MCF 10A (cell line): Measurements from ENCODE around the gene C10orf143. TPM values are rescaled to one million over a fixed set of nuclear protein-coding genes. Genes with fewer than 3 reads are reported as not detected.

Source experiments
- BruUV-seq: library from RNA; stranded (reverse); fragments of 400-500 nt; replicated peaks from 2 replicates; lab custom pipeline; 2021; lab: Mats Ljungman, UMichigan
- CTCF ChIA-PET: fragments of 300-600 bp; sonication (Branson Sonifier 250); formaldehyde crosslinking; extraction: SDS; loops from one replicate; lab custom pipeline; 2021; ENCODE audit warnings: antibody characterized with exemption, inconsistent platforms; lab: Yijun Ruan, JAX
- POLR2A ChIA-PET: fragments of 300-600, 350-650 bp; sonication (Branson Sonifier 250); formaldehyde crosslinking; extraction: SDS; loops from one replicate; lab custom pipeline; 2020; ENCODE audit warnings: antibody characterized with exemption, inconsistent platforms; lab: Yijun Ruan, JAX
- DNase-seq: peaks from one replicate; pipeline ENCODE4 v3.0.0-alpha.2; 2018; ENCODE audit not compliant: unreplicated experiment
- H3K27ac Mint-ChIP-seq: one replicate; pipeline ENCODE4 v1.8.0; 2022; ENCODE audit warnings: mild to moderate bottlenecking, low read depth, mixed read lengths; ENCODE audit not compliant: unreplicated experiment
- H3K27me3 Mint-ChIP-seq: one replicate; pipeline ENCODE4 v1.8.0; 2022; ENCODE audit warnings: mixed read lengths; ENCODE audit not compliant: insufficient read depth, unreplicated experiment
- H3K36me3 Mint-ChIP-seq: one replicate; pipeline ENCODE4 v1.8.0; 2022; ENCODE audit warnings: mild to moderate bottlenecking, moderate library complexity, mixed read lengths; ENCODE audit not compliant: insufficient read depth, unreplicated experiment
- H3K4me1 Mint-ChIP-seq: one replicate; pipeline ENCODE4 v1.8.0; 2022; ENCODE audit warnings: mixed read lengths; ENCODE audit not compliant: insufficient read depth, unreplicated experiment
- H3K4me3 Mint-ChIP-seq: one replicate; pipeline ENCODE4 v1.8.0; 2022; ENCODE audit warnings: mild to moderate bottlenecking, moderate library complexity, mixed read lengths; ENCODE audit not compliant: unreplicated experiment
- H3K9me3 Mint-ChIP-seq: one replicate; pipeline ENCODE4 v1.8.0; 2022; ENCODE audit warnings: mixed read lengths; ENCODE audit not compliant: unreplicated experiment
- CTCF ChIP-seq: fragments of 200-600 bp; IDR thresholded peaks from one replicate; pipeline ENCODE4 v1.8.0; 2022; ENCODE audit warnings: antibody characterized with exemption, mild to moderate bottlenecking; ENCODE audit not compliant: unreplicated experiment
- intact Hi-C: fragments of 100-400 bp; cut with micrococcal nuclease; formaldehyde crosslinking; loops from 2 replicates; pipeline ENCODE4 v1.14.1; 2022
- total RNA-seq: library from RNA; stranded (reverse); gene quantifications from 2 replicates; pipeline ENCODE4 v1.2.3, GENCODE V29; 2022

C10orf143 gene
- total RNA-seq, 1 experiment from 2014 or later: 4.9 TPM

- ChIA-PET CTCF (no interaction called here), POLR2A (interaction anchor here (0.9 kb wide), 1 partner anchor 87 kb away, joined by 3 read pairs; the partner anchor contains the start of gene C10orf143)
- TF ChIP-seq CTCF: no peak
- Mint-ChIP-seq H3K9me3 (peaks cover 6% of the 10 kb centered on the region), H3K4me1 (peaks cover 28% of the 10 kb centered on the region), H3K27ac (no peak overlapping the region), H3K27me3 (no peaks in the 10 kb centered on the region), H3K4me3 (no peak overlapping the region), H3K36me3 (no peaks in the 10 kb centered on the region)
- peak; percentile 35 for DNase-seq
- intact Hi-C loops: no loop called here
- no TSS peak for BruUV-seq
These were observed 87.0 kb downstream of the C10orf143 start for GRCh38 chr10:130023454-130024230.

GRCh38 chr10:130022511-130023299 lies 87.9 kb downstream of the C10orf143 start:
- Mint-ChIP-seq H3K4me3 (no peak overlapping the region), H3K4me1 (peaks cover 28% of the 10 kb centered on the region), H3K36me3 (no peaks in the 10 kb centered on the region), H3K9me3 (peaks cover 6% of the 10 kb centered on the region), H3K27ac (no peak overlapping the region), H3K27me3 (no peaks in the 10 kb centered on the region)
- CTCF ChIA-PET: interaction anchor here (0.6 kb wide), 1 partner anchor 311 kb away, joined by 4 read pairs; no protein-coding TSS in a partner anchor
- TF ChIP-seq CTCF: no peak
- no TSS peak for BruUV-seq
- intact Hi-C loops: no loop called here
- DNase-seq: peak; percentile 61
- POLR2A ChIA-PET: interaction anchor here (0.8 to 0.9 kb wide), 2 partner anchors 11 to 88 kb away, joined by 3 to 5 read pairs; partner anchors contain the start of gene C10orf143

GRCh38 chr10:130022086-130022485 lies 88.5 kb downstream of the C10orf143 start:
- intact Hi-C loops: no loop called here
- H3K27ac Mint-ChIP-seq: no peak overlapping the region
- BruUV-seq: no TSS peak
- H3K9me3 Mint-ChIP-seq: peaks cover 1% of the 10 kb centered on the region
- H3K27me3 Mint-ChIP-seq: no peaks in the 10 kb centered on the region
- H3K4me3 Mint-ChIP-seq: no peak overlapping the region
- ChIA-PET CTCF (no interaction called here), POLR2A (no interaction called here)
- no peaks in the 10 kb centered on the region for H3K36me3 Mint-ChIP-seq
- no peak for DNase-seq
- no peak for TF ChIP-seq CTCF
- peaks cover 28% of the 10 kb centered on the region for H3K4me1 Mint-ChIP-seq
